Measurements from ENCODE around the gene SEPTIN8. TPM values are rescaled to one million over a fixed set of nuclear protein-coding genes. Genes with fewer than 3 reads are reported as not detected.

The SEPTIN8 gene
- total RNA-seq, 1 experiment from 2014 or later, result 21.4 TPM

- DNase-seq (ENCODE audit: low read depth, low spot score), result no peak
- in situ Hi-C loops (cut with HindIII; ENCODE audit: low pct_unique_long_range_greater_than_20kb, low sequenced_read_pairs), result no loop called here
These were observed 30.0 kb downstream of the SEPTIN8 start, which contains the start of gene CCNI2 for GRCh38 chr5:132746954-132747615. TSS of gene CCNI2 (plus strand) at chr5:132747426. CDS start at chr5:132747496, 70 bp downstream.

- in situ Hi-C loops (cut with HindIII; ENCODE audit: low pct_unique_long_range_greater_than_20kb, low sequenced_read_pairs), result no loop called here
- no peak for DNase-seq (ENCODE audit: low read depth, low spot score)
These were observed 30.5 kb downstream of the SEPTIN8 start for GRCh38 chr5:132746592-132746953.

- in situ Hi-C loops (cut with HindIII; ENCODE audit: low pct_unique_long_range_greater_than_20kb, low sequenced_read_pairs), result no loop called here
These were observed 32.4 kb downstream of the SEPTIN8 start for GRCh38 chr5:132744659-132745058.

GRCh38 chr5:132742626-132743025 lies 34.4 kb downstream of the SEPTIN8 start:
- DNase-seq (ENCODE audit: low read depth, low spot score), result no peak
- in situ Hi-C loops (cut with HindIII; ENCODE audit: low pct_unique_long_range_greater_than_20kb, low sequenced_read_pairs), result no loop called here

More at GRCh38 chr5:132744659-132745058, 32.4 kb downstream of the SEPTIN8 start:
- DNase-seq (ENCODE audit: low read depth, low spot score), result no peak

GRCh38 chr5:132742158-132742557 lies 34.9 kb downstream of the SEPTIN8 start:
- in situ Hi-C loops (cut with HindIII; ENCODE audit: low pct_unique_long_range_greater_than_20kb, low sequenced_read_pairs), result no loop called here
- DNase-seq (ENCODE audit: low read depth, low spot score), result no peak

- DNase-seq (ENCODE audit: low read depth, low spot score), result no peak
- in situ Hi-C loops (cut with HindIII; ENCODE audit: low pct_unique_long_range_greater_than_20kb, low sequenced_read_pairs), result no loop called here
These were observed 37.8 kb downstream of the SEPTIN8 start for GRCh38 chr5:132739232-132739631.

GRCh38 chr5:132737982-132738681 lies 38.9 kb downstream of the SEPTIN8 start:
- no peak for DNase-seq (ENCODE audit: low read depth, low spot score)
- in situ Hi-C loops (cut with HindIII; ENCODE audit: low pct_unique_long_range_greater_than_20kb, low sequenced_read_pairs), result no loop called here

GRCh38 chr5:132736853-132737833 lies 39.9 kb downstream of the SEPTIN8 start, which contains the start of gene KIF3A:
TSS of gene KIF3A (minus strand) at chr5:132737546. CDS start at chr5:132737419, 127 bp downstream.
- in situ Hi-C loops (cut with HindIII; ENCODE audit: low pct_unique_long_range_greater_than_20kb, low sequenced_read_pairs), result no loop called here
- DNase-seq (ENCODE audit: low read depth, low spot score), result peak; percentile 98

- in situ Hi-C loops (cut with HindIII; ENCODE audit: low pct_unique_long_range_greater_than_20kb, low sequenced_read_pairs), result no loop called here
- DNase-seq (ENCODE audit: low read depth, low spot score), result no peak
These were observed 42.4 kb downstream of the SEPTIN8 start for GRCh38 chr5:132734687-132735086.

GRCh38 chr5:132733499-132734148 lies 43.4 kb downstream of the SEPTIN8 start:
- in situ Hi-C loops (cut with HindIII; ENCODE audit: low pct_unique_long_range_greater_than_20kb, low sequenced_read_pairs), result no loop called here
- DNase-seq (ENCODE audit: low read depth, low spot score), result no peak

GRCh38 chr5:132729896-132730295 lies 47.1 kb downstream of the SEPTIN8 start:
- in situ Hi-C loops (cut with HindIII; ENCODE audit: low pct_unique_long_range_greater_than_20kb, low sequenced_read_pairs), result no loop called here
- DNase-seq (ENCODE audit: low read depth, low spot score), result no peak

- DNase-seq (ENCODE audit: low read depth, low spot score), result no peak
- in situ Hi-C loops (cut with HindIII; ENCODE audit: low pct_unique_long_range_greater_than_20kb, low sequenced_read_pairs), result no loop called here
These were observed 51.3 kb downstream of the SEPTIN8 start for GRCh38 chr5:132725745-132726144.

- DNase-seq (ENCODE audit: low read depth, low spot score), result no peak
- in situ Hi-C loops (cut with HindIII; ENCODE audit: low pct_unique_long_range_greater_than_20kb, low sequenced_read_pairs), result no loop called here
These were observed 58.3 kb downstream of the SEPTIN8 start for GRCh38 chr5:132718544-132719312.

- peak; percentile 28 for DNase-seq (ENCODE audit: low read depth, low spot score)
- in situ Hi-C loops (cut with HindIII; ENCODE audit: low pct_unique_long_range_greater_than_20kb, low sequenced_read_pairs), result no loop called here
These were observed 62.4 kb downstream of the SEPTIN8 start for GRCh38 chr5:132714456-132715307.

GRCh38 chr5:132708645-132709044 lies 68.4 kb downstream of the SEPTIN8 start:
- in situ Hi-C loops (cut with HindIII; ENCODE audit: low pct_unique_long_range_greater_than_20kb, low sequenced_read_pairs), result no loop called here
- no peak for DNase-seq (ENCODE audit: low read depth, low spot score)

- in situ Hi-C loops (cut with HindIII; ENCODE audit: low pct_unique_long_range_greater_than_20kb, low sequenced_read_pairs), result no loop called here
- no peak for DNase-seq (ENCODE audit: low read depth, low spot score)
These were observed 72.2 kb downstream of the SEPTIN8 start for GRCh38 chr5:132704875-132705274.
